NCI-H187 treated with DMSO at 0.1 percent for 48 hours (cell line): ENCODE data around the gene U2AF1L4.
"Not testable (repeated sequence)": the region's sequence is repeated elsewhere in the genome, so short reads cannot be mapped to it uniquely, and the experiment has no call there.

Experiments used
- DNase-seq: peaks from one replicate; lab custom pipeline; 2025; lab: John Stamatoyannopoulos, UW

The U2AF1L4 gene

DNA sequence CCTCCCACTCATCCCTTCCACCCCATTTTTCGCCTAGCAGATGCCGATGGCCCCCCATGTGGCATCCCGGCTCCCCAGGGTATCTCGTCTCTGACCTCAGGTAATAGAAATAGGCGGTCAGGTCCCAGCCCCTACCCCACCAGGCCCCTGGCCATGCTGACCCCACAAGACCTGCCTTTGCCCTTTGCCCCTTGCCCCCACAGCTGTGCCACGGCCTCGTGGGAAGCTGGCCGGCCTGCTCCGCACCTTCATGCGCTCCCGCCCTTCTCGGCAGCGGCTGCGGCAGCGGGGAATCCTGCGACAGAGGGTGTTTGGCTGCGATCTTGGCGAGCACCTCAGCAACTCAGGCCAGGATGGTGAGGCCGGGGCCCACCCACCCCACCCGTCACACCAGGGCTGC lies 35.5 kb upstream of the U2AF1L4 start:
- DNase-seq: no peak

DNA sequence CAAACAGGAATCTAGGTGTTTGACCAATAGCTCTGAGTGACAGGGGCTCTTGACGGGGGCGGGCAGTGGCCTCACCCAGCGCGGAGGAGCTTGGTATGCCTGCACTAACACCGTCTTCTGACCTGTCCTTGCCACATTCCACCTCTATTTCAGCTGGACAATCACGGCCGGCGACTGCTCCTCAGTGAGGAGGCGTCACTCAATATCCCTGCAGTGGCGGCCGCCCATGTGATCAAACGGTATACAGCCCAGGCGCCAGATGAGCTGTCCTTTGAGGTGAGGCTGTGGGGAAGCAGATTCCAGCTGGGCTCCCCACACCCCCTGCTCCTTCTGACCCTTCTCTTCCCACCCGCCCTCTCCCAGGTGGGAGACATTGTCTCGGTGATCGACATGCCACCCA lies 34.8 kb upstream of the U2AF1L4 start:
- no peak for DNase-seq

- no peak for DNase-seq
Measured at GRCh38 chr19:35779033-35779432, 33.8 kb upstream of the U2AF1L4 start.

- no peak for DNase-seq
Measured at GRCh38 chr19:35777961-35778360, 32.7 kb upstream of the U2AF1L4 start.

- DNase-seq: no peak
Measured at GRCh38 chr19:35777086-35777841, 32.0 kb upstream of the U2AF1L4 start.

DNA sequence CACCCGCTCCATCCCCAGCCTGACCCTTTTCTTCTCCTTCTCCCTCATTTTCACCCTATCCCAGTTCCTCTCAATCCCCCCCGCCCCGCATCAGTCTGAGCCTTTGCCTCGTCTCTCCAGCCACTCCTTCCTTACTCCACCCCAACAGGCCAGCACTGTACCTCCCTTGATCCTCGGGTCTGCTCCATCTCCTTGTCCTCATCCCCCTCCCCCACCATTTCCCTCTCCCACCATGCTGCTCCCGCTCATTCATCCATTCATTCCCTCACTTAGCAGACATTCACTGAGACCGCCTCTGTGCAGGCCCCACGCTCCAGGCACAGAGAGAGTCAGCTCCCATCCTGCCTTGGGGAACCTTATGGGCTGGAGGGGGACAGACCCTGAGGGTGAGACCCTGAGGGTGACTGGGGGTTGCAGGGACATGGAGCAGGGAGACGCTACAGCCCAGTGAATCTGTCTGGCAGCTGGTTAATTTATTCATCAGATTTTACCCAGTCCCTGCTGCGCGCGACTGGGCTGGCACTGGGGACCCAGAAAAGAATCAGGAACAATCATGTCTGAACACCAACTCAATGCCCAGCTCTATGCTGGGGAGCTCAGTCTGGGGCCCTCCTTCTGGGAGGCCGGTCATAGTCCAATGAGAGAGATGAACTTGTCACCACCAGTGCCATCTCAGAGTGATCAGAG lies 31.0 kb upstream of the U2AF1L4 start:
- no peak for DNase-seq

- DNase-seq: peak; percentile 90
Measured at GRCh38 chr19:35775298-35776101, 30.3 kb upstream of the U2AF1L4 start, which contains the start of gene ARHGAP33. Gene ARHGAP33, plus strand, starts transcription at chr19:35775564. Its CDS starts 95 bp downstream, at chr19:35775659.

- no peak for DNase-seq
Measured at GRCh38 chr19:35775046-35775297, 29.8 kb upstream of the U2AF1L4 start.

GRCh38 chr19:35774274-35775045 lies 29.2 kb upstream of the U2AF1L4 start:
- DNase-seq: no peak

GRCh38 chr19:35773020-35773806 lies 28.0 kb upstream of the U2AF1L4 start:
- no peak for DNase-seq

- DNase-seq: not testable (repeated sequence)
Measured at GRCh38 chr19:35772362-35772761, 27.1 kb upstream of the U2AF1L4 start.

DNA sequence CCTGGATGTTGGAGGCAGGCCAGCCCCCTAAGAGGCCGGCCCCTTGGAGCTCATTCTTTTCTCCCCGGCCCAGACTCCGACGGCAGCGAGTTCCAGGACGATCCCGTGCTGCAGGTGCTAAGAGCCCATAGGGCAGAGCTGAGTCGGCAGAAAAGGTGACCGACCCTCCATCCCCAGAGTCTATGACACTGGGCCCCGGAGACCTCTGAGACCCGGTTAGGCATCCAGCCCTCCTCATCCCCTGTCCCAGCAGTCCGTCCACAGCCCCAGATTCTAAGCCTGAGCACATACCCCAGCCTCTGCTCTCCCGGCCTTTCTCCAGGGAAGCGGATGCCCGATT lies 22.8 kb upstream of the U2AF1L4 start:
- no peak for DNase-seq

DNA sequence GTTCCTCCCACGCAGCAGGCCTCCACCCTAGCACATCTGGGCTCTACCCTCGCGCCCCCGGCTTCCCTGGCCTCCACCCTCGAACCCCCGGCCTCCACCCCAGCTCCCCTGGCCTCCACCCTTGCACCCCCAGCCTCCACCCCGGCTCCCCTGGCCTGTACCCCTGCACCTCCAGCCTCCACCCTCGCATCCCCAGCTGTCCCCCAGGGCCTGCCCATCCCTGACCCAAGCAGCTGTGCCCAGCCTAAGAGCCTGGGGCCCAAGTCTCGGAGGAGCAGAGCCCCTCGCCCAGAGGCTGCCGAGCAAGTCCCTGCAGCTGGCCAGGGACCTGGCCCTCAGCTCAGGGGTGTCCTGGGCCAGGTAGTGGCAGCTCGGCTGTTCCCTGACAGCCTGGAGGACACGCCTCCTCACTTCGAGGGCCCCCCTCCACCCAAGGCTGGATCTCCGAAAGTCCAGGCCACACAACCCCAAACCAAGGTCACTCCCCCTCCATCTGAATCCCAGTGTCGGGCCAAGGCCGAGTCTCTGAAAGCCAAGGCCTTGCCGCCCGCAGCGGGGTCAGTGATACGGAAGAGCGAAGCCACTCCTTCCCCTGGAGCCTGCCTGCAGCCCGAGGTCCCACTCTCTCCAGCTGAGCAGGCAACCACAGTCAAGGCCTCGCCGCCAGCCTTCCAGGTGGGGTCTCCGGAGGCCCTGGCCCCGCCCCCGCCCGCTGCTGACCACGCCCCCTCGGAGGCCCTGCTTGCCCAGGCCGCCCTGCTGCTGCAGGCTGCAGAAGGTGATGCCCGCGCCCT lies 22.3 kb upstream of the U2AF1L4 start:
- DNase-seq: no peak

DNA sequence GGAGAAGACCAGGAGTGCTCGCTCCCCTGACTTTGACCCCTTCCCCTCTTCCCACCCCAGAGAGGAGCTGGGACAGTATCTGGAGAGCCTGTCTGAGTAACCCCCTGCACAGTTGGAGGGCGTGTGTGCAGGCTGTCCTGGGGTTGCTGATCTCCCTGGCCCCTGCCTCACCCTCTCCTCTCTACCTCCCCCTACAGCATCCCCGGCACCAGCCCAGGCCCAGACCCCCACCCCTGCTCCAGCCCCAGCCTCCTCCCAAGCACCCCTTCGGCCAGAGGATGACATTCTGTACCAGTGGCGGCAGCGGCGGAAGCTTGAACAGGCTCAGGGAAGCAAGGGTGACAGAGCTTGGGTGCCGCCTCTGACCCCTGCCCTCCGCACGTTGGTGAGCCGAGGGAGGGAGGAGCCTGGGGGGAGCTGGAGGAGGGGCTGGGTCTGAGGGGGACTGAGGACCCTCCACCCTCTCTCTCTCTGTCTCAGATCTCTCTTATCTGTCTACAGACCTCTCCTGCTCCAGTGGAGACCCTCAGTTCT lies 21.4 kb upstream of the U2AF1L4 start:
- no peak for DNase-seq

DNA sequence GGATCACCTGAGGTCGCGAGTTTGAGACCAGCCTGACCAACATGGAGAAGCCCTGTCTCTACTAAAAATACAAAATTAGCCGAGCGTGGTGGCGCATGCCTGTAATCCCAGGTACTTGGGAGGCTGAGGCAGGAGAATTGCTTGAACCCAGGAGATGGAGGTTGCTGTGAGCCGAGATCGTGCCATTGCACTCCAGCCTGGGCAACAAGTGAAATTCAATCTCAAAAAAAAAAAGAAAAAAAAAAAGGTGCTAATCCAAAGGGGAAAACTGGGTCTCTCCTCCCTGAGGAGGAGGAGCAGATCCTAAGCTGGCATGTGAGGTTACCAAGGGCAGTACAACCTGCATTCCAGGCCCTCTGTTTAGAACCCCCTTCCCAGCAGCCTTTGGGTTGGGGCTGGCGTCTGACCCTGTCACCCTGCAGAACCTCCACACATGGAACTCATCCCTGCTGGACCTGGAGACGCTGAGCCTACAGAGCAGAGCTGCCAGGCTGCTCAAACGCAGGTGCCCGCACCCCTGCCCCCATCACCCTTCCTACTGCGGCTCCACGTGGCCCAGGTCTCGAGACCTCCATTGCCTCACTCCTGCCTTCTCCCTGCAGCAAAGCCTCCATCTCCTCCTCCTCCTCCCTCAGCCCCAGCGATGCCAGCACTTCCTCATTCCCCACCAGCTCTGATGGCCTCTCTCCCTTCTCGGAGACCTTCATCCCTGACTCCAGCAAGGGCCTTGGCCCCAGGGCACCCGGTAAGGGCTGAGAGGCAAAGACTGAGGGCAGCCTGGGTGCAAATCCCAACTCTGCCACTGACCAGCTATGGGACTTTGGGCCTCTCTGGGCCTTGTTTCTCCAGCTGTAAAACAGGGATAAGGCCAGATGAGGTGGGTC lies 19.5 kb upstream of the U2AF1L4 start:
- no peak for DNase-seq

- no peak for DNase-seq
Measured at GRCh38 chr19:35760711-35761349, 15.6 kb upstream of the U2AF1L4 start.

DNA sequence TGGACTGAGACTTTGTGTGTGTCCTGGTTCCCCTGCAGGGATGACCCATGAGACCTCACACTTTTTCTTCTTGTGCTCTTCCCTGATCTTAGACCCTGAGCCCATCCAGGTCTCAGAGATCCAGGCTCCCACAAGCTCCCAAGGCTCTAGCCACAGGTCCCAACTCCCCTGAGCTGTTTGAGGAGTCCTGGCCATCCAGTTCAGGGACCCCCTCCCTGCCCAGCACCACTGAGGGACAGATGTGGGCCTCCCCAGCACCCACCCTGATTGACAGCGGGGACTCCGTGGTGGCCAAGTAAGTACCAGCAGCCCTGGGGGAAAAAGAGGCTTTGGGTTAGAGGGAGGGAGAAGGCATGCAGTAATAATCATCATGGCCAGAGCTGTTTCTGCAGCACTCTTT lies 14.5 kb upstream of the U2AF1L4 start:
- no peak for DNase-seq

- peak; percentile 98 for DNase-seq
Measured at GRCh38 chr19:35757749-35758608, 12.8 kb upstream of the U2AF1L4 start, which contains the start of gene PROSER3. Gene PROSER3, plus strand, starts transcription at chr19:35758176. Its CDS starts 40 bp downstream, at chr19:35758216.
